Astrocyte (in vitro differentiated cells and primary cell): Measurements from ENCODE around the gene ACOX1. TPM values are rescaled to one million over a fixed set of nuclear protein-coding genes. Genes with fewer than 3 reads are reported as not detected.
A peak's percentile ranks its signal among the peaks of the same experiment; 100 is the strongest.

ENCODE experiments used
- DNase-seq: peaks from one replicate; pipeline ENCODE4 v3.0.0-alpha.2; 2010; ENCODE audit warnings: low read depth
- FAIRE-seq: peaks from 2 replicates; lab custom pipeline; 2011; peaks lifted over from hg19 to GRCh38; lab: Jason Lieb, UNC
- H2AFZ ChIP-seq: 2 replicates; pipeline ENCODE4 v1.6.0; 2012; ENCODE audit warnings: low read depth, low read length, inconsistent platforms
- H3K27ac ChIP-seq: 2 replicates; pipeline ENCODE4 v1.5.1; 2011; ENCODE audit warnings: low read depth, low read length, inconsistent platforms
- H3K27me3 ChIP-seq: 2 replicates; pipeline ENCODE4 v1.6.0; 2011; ENCODE audit warnings: low read length, inconsistent platforms; ENCODE audit not compliant: insufficient read depth
- H3K36me3 ChIP-seq: 2 replicates; pipeline ENCODE4 v1.5.1; 2011; ENCODE audit warnings: low read length, inconsistent platforms; ENCODE audit not compliant: insufficient read depth
- H3K4me1 ChIP-seq: 2 replicates; pipeline ENCODE4 v1.5.1; 2011; ENCODE audit warnings: low read length, inconsistent platforms; ENCODE audit not compliant: insufficient read depth
- H3K4me2 ChIP-seq: 2 replicates; pipeline ENCODE4 v1.6.0; 2012; ENCODE audit warnings: low read length, inconsistent platforms
- H3K4me3 ChIP-seq: 2 replicates; pipeline ENCODE4 v1.5.1; 2011; ENCODE audit warnings: low read depth, mild to moderate bottlenecking, low read length, inconsistent platforms; ENCODE audit not compliant: insufficient read depth
- H3K79me2 ChIP-seq: 2 replicates; pipeline ENCODE4 v1.6.0; 2012; ENCODE audit warnings: mild to moderate bottlenecking, low read length, inconsistent platforms; ENCODE audit not compliant: insufficient read depth
- H3K9ac ChIP-seq: 2 replicates; pipeline ENCODE4 v1.6.0; 2012; ENCODE audit warnings: mild to moderate bottlenecking, low read length, inconsistent platforms
- H3K9me3 ChIP-seq: 2 replicates; pipeline ENCODE4 v1.5.1; 2012; ENCODE audit warnings: low read depth, mild to moderate bottlenecking, low read length, inconsistent platforms; ENCODE audit not compliant: insufficient read depth
- H4K20me1 ChIP-seq: 2 replicates; pipeline ENCODE4 v1.6.0; 2012; ENCODE audit warnings: low read length, inconsistent platforms; ENCODE audit not compliant: insufficient read depth
- H3K27ac Mint-ChIP-seq: one replicate; pipeline ENCODE4 v1.8.0; 2021; ENCODE audit warnings: mild to moderate bottlenecking, mixed read lengths; ENCODE audit not compliant: unreplicated experiment
- H3K27me3 Mint-ChIP-seq: one replicate; pipeline ENCODE4 v1.8.0; 2021; ENCODE audit warnings: low read depth, mixed read lengths; ENCODE audit not compliant: unreplicated experiment
- H3K36me3 Mint-ChIP-seq: one replicate; pipeline ENCODE4 v1.8.0; 2021; ENCODE audit warnings: low read depth, mixed read lengths; ENCODE audit not compliant: unreplicated experiment
- H3K4me1 Mint-ChIP-seq: one replicate; pipeline ENCODE4 v1.8.0; 2021; ENCODE audit warnings: low read depth, mixed read lengths; ENCODE audit not compliant: unreplicated experiment
- H3K4me3 Mint-ChIP-seq: one replicate; pipeline ENCODE4 v1.8.0; 2021; ENCODE audit warnings: mild to moderate bottlenecking, moderate library complexity, mixed read lengths; ENCODE audit not compliant: unreplicated experiment
- H3K9me3 Mint-ChIP-seq: one replicate; pipeline ENCODE4 v1.8.0; 2021; ENCODE audit warnings: mild to moderate bottlenecking, mixed read lengths; ENCODE audit not compliant: unreplicated experiment
- CTCF ChIP-seq: IDR thresholded peaks from 2 replicates; pipeline ENCODE4 v1.5.1; 2011; ENCODE audit warnings: low read depth, mild to moderate bottlenecking, inconsistent platforms, low read length, moderate library complexity; ENCODE audit not compliant: insufficient read depth
- EZH2 ChIP-seq: IDR thresholded peaks from 2 replicates; pipeline ENCODE4 v1.6.1; 2012; ENCODE audit warnings: mild to moderate bottlenecking, low read length, inconsistent platforms; ENCODE audit not compliant: insufficient read depth
- total RNA-seq: library from RNA; stranded (reverse); gene quantifications from 2 replicates; pipeline ENCODE4 v1.2.1, GENCODE V29; 2021

The ACOX1 gene
- total RNA-seq, 1 donor from 2014 or later = 61.3 TPM

- H3K9me3 Mint-ChIP-seq = no peaks in the 10 kb centered on the region
- H3K27ac Mint-ChIP-seq = no peak overlapping the region
- FAIRE-seq (no peak), DNase-seq (no peak)
- Histone ChIP-seq H3K27ac (no peak overlapping the region), H3K4me1 (peaks cover 12% of the 10 kb centered on the region), H2AFZ (no peak overlapping the region), H4K20me1 (no peaks in the 10 kb centered on the region), H3K36me3 (no peaks in the 10 kb centered on the region), H3K9ac (no peak overlapping the region), H3K9me3 (no peaks in the 10 kb centered on the region), H3K27me3 (no peaks in the 10 kb centered on the region), H3K4me3 (no peak overlapping the region), H3K4me2 (no peak overlapping the region), H3K79me2 (no peaks in the 10 kb centered on the region)
- peaks cover 9% of the 10 kb centered on the region for H3K36me3 Mint-ChIP-seq
- no peak overlapping the region for H3K4me3 Mint-ChIP-seq
- H3K4me1 Mint-ChIP-seq = peaks cover 10% of the 10 kb centered on the region
- TF ChIP-seq EZH2 = no peak
- no peak for TF ChIP-seq CTCF
- H3K27me3 Mint-ChIP-seq = no peaks in the 10 kb centered on the region
Observed at GRCh38 chr17:75998327-75998795, 19.4 kb upstream of the ACOX1 start.

- peaks cover 11% of the 10 kb centered on the region for H3K36me3 Mint-ChIP-seq
Observed at GRCh38 chr17:75996665-75997590, 18.0 kb upstream of the ACOX1 start.

More at GRCh38 chr17:75996665-75997590, 18.0 kb upstream of the ACOX1 start:
- no peaks in the 10 kb centered on the region for H3K27me3 ChIP-seq
- no peaks in the 10 kb centered on the region for H4K20me1 ChIP-seq
- FAIRE-seq = no peak
- Mint-ChIP-seq H3K27ac (peak overlapping the region; percentile 42), H3K4me1 (peaks cover 10% of the 10 kb centered on the region), H3K27me3 (no peaks in the 10 kb centered on the region), H3K4me3 (peak overlapping the region; percentile 71), H3K9me3 (no peaks in the 10 kb centered on the region)
- no peak overlapping the region for H3K27ac ChIP-seq
- no peak overlapping the region for H3K4me3 ChIP-seq
- DNase-seq = peak; percentile 63
- no peaks in the 10 kb centered on the region for H3K79me2 ChIP-seq
- peak overlapping the region; percentile 72 for H3K4me2 ChIP-seq
- H2AFZ ChIP-seq = peak overlapping the region; percentile 53
- no peak for TF ChIP-seq CTCF
- TF ChIP-seq EZH2 = no peak
- no peaks in the 10 kb centered on the region for H3K9me3 ChIP-seq
- no peaks in the 10 kb centered on the region for H3K36me3 ChIP-seq
- H3K4me1 ChIP-seq = peaks cover 12% of the 10 kb centered on the region
- H3K9ac ChIP-seq = peak overlapping the region; percentile 45
